Upper lobe of right lung (tissue), 1 donor: ENCODE results near the gene ATR. TPM values are rescaled to one million over a fixed set of nuclear protein-coding genes. Genes with fewer than 3 reads are reported as not detected.

Source experiments
- ATAC-seq: fragments of 200-7000 bp; cut with Tn5 transposase; one replicate; pipeline ENCODE4 v1.9.1; 2020; ENCODE audit warnings: mild to moderate bottlenecking, moderate library complexity
- DNase-seq: peaks from one replicate; pipeline ENCODE4 v3.0.0-alpha.2; 2020
- H3K27ac ChIP-seq: fragments of 200-600 bp; one replicate; pipeline ENCODE4 v1.8.0; 2022
- H3K27me3 ChIP-seq: fragments of 200-600 bp; one replicate; pipeline ENCODE4 v1.8.0; 2022; ENCODE audit warnings: mild to moderate bottlenecking
- H3K36me3 ChIP-seq: fragments of 200-600 bp; one replicate; pipeline ENCODE4 v1.8.0; 2022
- H3K4me1 ChIP-seq: fragments of 200-600 bp; one replicate; pipeline ENCODE4 v1.8.0; 2022
- H3K4me3 ChIP-seq: fragments of 200-600 bp; one replicate; pipeline ENCODE4 v1.8.0; 2022; ENCODE audit warnings: mild to moderate bottlenecking
- H3K9me3 ChIP-seq: fragments of 200-600 bp; one replicate; pipeline ENCODE4 v1.8.0; 2022
- intact Hi-C: fragments of 100-400 bp; cut with DNase I; formaldehyde crosslinking; loops from one replicate; pipeline ENCODE4 v1.11.0; 2022
- total RNA-seq: library from RNA; stranded (reverse); fragmentation: NEBNext Ultra II Directional; extraction: Animal tissue kit (Norgen Biotek cat#: 25700); gene quantifications from one replicate; pipeline ENCODE4 v1.2.1, GENCODE V29; 2021
- TF ChIP-seq, protein P1 (sequence below): fragments of 200-600 bp; IDR thresholded peaks from one replicate; pipeline ENCODE4 v1.8.0; 2022; ENCODE audit warnings: antibody characterized with exemption
- donor health status: DM: no; HTN: yes; CAD: no; lungs with severe emphysema.

ATR gene
- total RNA-seq, 1 donor from 2014 or later, result 23.0 TPM

DNA sequence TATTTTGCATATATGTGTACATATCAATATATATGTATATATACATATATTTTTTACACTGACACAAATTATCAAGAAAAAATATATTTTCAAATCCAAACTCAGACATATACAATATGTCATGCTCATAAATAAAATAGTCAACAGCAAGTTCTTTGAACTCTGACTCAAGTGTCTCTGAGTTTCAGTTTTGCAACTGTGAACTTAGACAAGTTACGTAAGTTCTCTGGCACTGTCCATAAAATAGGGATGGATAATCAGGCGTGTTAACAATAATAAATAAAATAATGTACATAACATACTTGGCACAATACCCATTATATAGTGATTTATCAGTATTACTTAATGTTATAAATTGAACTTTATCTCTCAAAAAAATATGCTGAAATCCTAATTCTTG, 118.6 kb downstream of the ATR start:
- intact Hi-C loops, result no loop called here

DNA sequence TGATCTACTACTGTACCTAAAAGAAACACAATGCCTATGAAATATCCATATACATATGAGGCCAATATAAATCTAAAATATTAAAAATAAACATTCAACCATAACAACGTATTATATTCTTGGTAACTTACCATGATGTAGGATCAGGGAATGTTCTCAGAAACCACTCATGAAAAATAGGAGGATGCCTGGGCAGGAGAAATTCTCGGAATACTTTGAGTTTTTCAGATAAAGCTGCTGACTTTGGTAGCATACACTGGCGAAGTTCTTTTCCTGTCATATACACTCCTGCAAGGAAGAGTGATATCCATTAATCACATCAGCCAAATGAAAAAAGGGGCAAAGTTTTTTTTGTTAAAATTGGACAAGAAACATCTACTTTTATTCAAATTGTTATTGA, 119.4 kb downstream of the ATR start:
- no peak overlapping the region for H3K4me3 ChIP-seq
- H3K36me3 ChIP-seq, result peaks cover 25% of the 10 kb centered on the region
- H3K4me1 ChIP-seq, result no peaks in the 10 kb centered on the region
- DNase-seq (no peak), ATAC-seq (no peak)
- H3K9me3 ChIP-seq, result no peaks in the 10 kb centered on the region
- TF ChIP-seq, protein P1, sequence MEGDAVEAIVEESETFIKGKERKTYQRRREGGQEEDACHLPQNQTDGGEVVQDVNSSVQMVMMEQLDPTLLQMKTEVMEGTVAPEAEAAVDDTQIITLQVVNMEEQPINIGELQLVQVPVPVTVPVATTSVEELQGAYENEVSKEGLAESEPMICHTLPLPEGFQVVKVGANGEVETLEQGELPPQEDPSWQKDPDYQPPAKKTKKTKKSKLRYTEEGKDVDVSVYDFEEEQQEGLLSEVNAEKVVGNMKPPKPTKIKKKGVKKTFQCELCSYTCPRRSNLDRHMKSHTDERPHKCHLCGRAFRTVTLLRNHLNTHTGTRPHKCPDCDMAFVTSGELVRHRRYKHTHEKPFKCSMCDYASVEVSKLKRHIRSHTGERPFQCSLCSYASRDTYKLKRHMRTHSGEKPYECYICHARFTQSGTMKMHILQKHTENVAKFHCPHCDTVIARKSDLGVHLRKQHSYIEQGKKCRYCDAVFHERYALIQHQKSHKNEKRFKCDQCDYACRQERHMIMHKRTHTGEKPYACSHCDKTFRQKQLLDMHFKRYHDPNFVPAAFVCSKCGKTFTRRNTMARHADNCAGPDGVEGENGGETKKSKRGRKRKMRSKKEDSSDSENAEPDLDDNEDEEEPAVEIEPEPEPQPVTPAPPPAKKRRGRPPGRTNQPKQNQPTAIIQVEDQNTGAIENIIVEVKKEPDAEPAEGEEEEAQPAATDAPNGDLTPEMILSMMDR, result no peak
- no peaks in the 10 kb centered on the region for H3K27me3 ChIP-seq
- H3K27ac ChIP-seq, result no peak overlapping the region
- intact Hi-C loops, result no loop called here

More for the DNA sequence above, 118.6 kb downstream of the ATR start:
- TF ChIP-seq, protein P1, result no peak
- Histone ChIP-seq H3K27me3 (no peaks in the 10 kb centered on the region), H3K36me3 (peaks cover 26% of the 10 kb centered on the region), H3K9me3 (no peaks in the 10 kb centered on the region), H3K4me1 (no peaks in the 10 kb centered on the region), H3K27ac (no peak overlapping the region), H3K4me3 (no peak overlapping the region)
- no peak for DNase-seq
- no peak for ATAC-seq

DNA sequence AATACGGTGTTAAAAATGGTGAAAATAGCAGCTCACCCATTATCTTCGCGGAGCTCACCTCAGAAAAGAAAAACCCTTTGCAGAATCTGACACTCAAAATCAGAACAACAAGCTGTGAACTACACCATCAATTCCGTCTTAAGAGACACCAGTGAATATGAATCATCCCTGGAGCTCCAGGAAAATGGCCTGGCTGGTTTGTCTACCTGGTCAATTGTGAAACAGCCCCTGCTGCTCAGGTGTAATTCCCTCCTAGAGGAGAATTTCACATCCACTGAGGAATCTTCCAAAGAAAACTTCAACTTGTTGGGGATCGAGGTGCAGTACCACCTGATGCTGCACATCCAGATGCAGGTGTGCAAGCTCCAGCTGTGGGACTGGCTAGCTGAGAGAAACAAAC, 127.7 kb downstream of the ATR start:
- TF ChIP-seq, protein P1, result no peak
- no peak for ATAC-seq
- no peak overlapping the region for H3K4me3 ChIP-seq

DNA sequence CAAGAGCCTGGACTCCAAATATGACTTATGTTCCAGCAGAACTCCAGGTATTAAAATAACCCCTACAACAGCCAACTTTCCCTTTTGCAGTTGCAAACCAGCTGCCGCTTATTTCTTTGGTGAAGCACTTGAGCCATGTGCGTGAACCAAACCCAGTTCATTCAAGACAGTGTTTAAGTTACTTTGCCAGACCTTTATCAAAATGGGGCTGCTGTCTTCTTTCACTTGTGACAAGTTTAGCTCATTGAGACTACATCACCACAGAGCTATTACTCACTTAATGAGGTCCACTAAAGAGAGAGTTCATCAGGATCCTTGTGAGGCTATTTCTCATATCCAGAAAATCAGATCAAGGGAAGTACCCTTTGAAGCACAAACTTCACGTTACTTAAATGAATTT, 128.3 kb downstream of the ATR start:
- intact Hi-C loops, result no loop called here
- Histone ChIP-seq H3K27ac (no peak overlapping the region), H3K36me3 (peaks cover 4% of the 10 kb centered on the region), H3K27me3 (no peaks in the 10 kb centered on the region), H3K4me1 (peaks cover 13% of the 10 kb centered on the region), H3K4me3 (no peak overlapping the region), H3K9me3 (no peaks in the 10 kb centered on the region)
- ATAC-seq, result no peak
- no peak for DNase-seq
- TF ChIP-seq, protein P1, result no peak

More for the DNA sequence above, 127.7 kb downstream of the ATR start:
- intact Hi-C loops, result no loop called here
- no peak for DNase-seq
- no peak overlapping the region for H3K27ac ChIP-seq
- H3K4me1 ChIP-seq, result peaks cover 10% of the 10 kb centered on the region
- no peaks in the 10 kb centered on the region for H3K9me3 ChIP-seq
- no peaks in the 10 kb centered on the region for H3K27me3 ChIP-seq
- H3K36me3 ChIP-seq, result peaks cover 4% of the 10 kb centered on the region

DNA sequence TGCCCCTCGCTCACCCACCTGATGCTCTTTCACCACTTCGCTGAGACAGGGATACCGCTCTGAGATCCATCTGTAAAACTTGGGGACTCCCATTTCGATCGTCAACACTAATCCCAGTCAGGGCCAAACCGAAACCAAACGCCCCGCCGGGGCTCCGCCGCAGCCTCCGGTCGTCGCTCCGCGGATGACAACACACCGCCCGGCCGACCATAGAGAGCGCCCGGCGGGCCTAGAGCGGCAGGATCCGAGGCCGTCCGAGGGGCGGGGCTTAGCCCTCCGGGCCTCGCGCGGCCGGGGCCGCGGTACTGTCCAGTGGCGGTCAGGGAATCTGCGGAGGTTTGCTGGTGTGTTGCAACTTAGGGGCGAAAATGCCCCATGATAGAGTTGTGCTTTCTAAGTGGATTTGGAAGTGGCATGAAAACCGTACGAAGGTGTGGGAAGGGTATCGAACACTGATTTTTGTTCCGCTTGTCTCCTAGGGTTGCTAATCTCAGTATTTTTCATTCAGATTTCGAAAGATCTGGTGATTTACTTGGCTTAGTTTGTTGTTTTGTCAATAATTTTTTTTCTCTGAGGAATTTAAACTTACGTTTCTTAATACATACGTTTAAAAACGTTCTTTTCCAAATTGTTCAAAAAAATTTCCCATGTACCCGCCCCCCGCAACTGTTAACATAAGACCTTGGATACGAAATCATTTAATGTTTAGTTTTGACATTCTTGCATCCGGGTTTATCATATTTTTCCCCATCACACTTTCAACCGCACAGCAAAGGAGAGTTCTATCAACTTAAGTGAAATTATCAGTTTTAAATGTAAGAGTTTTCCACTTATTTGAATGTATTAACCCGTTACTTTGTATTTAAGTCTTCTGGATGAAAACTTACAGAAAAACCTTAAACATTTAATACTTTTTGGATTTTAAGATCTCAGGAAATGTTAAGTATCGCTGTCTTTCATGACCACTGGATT, 130.4 kb downstream of the ATR start, which contains the start of gene XRN1:
Gene XRN1 (minus strand): TSS at position 186 of the 972 bp plus-strand sequence. CDS start 93 bp downstream, at position 93.
- H3K27me3 ChIP-seq, result no peaks in the 10 kb centered on the region
- H3K4me1 ChIP-seq, result peaks cover 13% of the 10 kb centered on the region
- intact Hi-C loops, result no loop called here
- ATAC-seq (peak; percentile 100), DNase-seq (peak; percentile 98)
- TF ChIP-seq, protein P1, result no peak
- H3K36me3 ChIP-seq, result peaks cover under 1% of the 10 kb centered on the region
- peak within 1 kb of the TSS; percentile 93 for H3K4me3 ChIP-seq
- peak within 1 kb of the TSS; percentile 98 for H3K27ac ChIP-seq
- no peaks in the 10 kb centered on the region for H3K9me3 ChIP-seq
